SKM-1 (cell line): ENCODE data around the gene GNRH2.
"Not testable (repeated sequence)": the region's sequence is repeated elsewhere in the genome, so short reads cannot be mapped to it uniquely, and the experiment has no call there.

Source experiments
- DNase-seq: peaks from one replicate; lab custom pipeline; 2025; ENCODE audit not compliant: unreplicated experiment; lab: John Stamatoyannopoulos, UW

Gene GNRH2

DNA sequence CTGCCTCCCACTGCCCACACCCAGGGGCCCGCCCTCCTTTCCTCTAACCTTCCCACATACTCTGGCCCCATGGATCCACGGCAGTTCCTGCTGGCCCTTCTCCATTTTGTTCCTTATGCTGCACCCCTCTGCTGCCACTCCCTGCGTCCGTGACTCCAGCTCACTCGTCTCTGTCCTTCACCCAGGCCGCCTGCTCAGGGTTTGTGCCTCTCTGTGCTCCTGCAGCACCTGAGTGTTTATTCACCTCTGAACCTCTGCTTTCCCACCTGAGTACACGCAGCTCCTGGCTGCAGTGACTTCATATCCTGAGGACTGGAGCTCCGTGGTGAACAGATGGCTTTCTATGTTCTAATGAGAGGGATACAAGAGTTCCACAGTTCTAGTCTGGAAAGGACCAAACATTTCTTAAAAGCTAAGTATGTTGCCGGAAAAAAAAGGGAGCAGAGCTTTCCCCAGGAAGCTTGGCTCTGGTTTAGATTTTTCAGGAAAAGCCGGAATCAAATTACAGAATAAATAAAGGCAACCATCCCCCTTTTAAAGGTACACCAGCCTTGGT is 1.5 kb upstream of the GNRH2 start:
- no peak for DNase-seq

GRCh38 chr20:3042625-3043024 is 797 bp upstream of the GNRH2 start:
- DNase-seq, result no peak

- DNase-seq, result no peak
Measured at GRCh38 chr20:3044336-3044965, 1.0 kb downstream of the GNRH2 start.

- DNase-seq, result no peak
Measured at GRCh38 chr20:3045042-3045815, 1.8 kb downstream of the GNRH2 start.

DNA sequence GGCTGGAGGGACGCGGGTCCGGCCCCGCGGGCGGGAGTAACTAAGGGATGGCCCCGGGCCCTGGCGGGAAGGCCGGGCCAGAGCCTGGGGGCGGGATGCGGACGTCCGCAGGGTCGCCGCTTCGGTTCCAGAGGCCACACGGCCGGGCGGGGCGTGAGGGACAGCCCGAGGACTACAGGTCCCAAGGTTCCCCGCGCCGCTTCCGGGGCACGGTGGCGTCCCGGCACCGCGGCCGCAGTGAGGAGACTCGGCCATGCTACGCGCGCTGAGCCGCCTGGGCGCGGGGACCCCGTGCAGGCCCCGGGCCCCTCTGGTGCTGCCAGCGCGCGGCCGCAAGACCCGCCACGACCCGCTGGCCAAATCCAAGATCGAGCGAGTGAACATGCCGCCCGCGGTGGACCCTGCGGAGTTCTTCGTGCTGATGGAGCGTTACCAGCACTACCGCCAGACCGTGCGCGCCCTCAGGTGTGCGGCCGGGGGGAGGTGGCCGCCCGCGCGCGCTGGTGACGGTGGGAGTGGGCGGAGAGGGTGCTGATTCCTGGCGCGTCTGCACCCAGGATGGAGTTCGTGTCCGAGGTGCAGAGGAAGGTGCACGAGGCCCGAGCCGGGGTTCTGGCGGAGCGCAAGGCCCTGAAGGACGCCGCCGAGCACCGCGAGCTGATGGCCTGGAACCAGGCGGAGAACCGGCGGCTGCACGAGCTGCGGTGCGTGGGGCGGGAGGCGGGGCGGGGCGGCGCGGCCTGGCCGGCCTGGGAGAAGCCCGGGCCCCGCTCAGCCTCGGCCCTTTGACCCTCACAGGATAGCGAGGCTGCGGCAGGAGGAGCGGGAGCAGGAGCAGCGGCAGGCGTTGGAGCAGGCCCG is 2.6 kb downstream of the GNRH2 start, which contains the start of gene MRPS26:
MRPS26 (plus strand) TSS at position 237 of the 861 bp plus-strand sequence; CDS start at position 254, 17 bp downstream.
- DNase-seq, result peak; percentile 29

DNA sequence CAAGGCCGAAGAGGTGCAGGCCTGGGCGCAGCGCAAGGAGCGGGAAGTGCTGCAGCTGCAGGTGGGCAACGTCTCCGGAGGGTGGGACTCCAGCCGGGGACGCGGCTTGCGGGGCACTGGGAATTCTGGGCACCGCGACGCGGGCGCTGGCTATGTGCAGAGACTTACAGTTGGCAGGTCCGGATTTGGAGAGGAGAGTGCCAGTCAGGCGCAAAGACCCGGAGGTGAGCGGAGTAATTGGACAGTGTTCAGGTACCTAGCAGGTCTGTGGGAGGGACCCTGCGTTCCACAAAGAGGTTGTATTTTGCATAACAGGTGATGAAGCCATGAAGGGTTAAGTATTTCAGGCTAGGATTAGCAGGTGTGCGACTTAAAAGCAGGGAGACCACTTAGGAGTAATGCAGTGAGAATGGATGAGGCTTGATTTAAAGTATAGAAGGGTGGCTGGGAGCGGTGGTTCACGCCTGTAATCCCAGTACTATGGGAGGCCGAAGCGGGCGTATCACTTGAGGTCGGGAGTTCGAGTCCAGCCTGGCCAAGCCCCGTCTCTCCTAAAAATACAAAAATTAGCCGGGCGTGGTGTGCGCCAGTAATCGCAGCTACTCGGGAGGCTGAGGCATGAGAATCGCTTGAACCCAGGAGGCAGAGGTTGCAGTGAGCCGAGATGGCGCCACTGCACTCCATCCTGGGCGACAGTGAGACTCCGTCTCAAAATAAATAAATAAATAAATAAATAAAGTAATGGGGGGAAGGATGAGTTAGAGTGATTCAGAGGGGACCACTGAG is 3.4 kb downstream of the GNRH2 start:
- no peak for DNase-seq

DNA sequence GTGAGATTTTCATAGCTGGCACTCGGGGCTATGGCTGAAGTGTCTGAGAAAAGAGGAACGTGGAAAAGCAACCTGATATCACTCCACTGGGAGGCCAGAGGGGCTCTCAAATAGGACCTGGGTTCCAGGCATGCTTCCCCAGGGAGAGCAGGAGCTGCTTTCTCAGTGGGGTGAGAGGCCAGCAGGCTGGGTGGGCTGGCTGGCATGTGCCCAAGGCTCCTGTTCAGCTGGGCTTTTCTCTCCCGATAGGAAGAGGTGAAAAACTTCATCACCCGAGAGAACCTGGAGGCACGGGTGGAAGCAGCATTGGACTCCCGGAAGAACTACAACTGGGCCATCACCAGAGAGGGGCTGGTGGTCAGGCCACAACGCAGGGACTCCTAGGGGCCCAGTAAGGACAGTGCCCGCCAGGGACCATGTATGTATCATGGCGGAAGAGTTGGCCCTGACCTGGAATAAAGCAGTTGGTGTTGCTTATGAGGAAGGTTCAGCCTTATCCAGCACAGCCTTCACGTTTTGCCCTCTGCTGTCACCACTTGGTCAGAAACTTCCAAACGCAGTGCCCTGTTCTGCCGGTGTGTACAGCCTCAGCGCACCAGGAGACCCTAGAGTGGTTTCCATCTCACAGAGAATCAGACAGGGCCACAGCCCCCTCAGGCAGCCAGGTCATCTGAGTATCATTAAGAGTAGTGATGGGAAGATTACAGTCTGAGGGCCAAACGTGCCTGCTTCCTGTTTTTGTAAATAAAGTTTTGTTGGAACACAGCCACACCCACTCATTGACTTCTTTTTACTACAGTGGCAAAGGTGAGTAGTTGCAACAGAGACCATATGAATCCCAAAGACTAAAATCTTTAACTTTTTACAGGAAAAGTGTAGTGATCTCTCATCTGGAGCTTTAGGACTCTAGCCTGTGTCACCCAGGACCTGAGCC is 4.3 kb downstream of the GNRH2 start:
- DNase-seq, result no peak

- DNase-seq, result no peak
Measured at GRCh38 chr20:3051385-3052019, 8.1 kb downstream of the GNRH2 start.

GRCh38 chr20:3059489-3059888 is 16.1 kb downstream of the GNRH2 start:
- no peak for DNase-seq

- DNase-seq, result not testable (repeated sequence)
Measured at GRCh38 chr20:3064119-3064518, 20.7 kb downstream of the GNRH2 start.

- DNase-seq, result no peak
Measured at GRCh38 chr20:3067139-3068014, 24.0 kb downstream of the GNRH2 start.

- no peak for DNase-seq
Measured at GRCh38 chr20:3068075-3068474, 24.7 kb downstream of the GNRH2 start.

DNA sequence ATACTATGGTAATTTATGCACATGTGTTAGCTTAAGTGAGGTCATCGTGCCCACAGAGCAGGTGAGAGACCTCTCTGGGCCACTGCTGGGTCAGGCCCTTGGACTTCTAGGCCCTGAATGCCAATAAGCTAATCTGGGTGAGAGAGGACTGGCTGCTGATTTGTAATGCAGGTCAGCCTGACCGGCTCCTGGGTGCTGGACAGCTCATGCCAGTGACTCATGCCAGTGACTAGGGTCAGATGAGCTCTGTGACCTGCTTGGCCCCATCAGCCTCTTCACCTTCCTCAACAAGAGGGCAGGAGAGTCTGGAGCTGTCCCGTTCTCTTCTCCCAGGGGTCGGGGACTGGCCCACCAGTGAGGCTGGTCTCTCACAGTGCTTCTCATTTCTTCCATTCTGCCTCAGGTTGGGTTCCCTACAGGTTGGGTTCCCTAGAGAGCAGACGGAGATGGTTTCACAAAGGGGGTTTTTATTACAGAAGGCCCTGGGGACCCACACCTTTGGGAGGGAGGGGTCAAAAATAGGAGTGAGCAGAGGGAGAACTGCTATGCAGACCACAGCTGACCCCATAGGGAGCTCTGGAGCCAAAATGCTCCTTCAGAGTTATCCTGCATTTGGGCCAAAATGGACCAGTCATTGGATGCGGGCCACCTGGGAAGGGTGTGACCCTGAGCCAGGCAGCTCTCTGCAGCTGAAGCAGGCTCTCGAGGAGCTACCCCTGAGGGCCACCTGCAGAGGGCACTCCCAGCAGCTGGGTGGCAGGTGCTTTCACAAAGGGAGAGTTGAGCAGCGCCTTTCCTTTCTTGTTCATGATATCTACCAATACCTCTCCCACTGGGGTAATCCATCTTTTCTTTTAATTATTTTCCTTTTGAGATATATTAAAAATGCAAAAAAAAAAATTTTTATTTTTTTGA is 25.8 kb downstream of the GNRH2 start:
- no peak for DNase-seq

- DNase-seq, result no peak
Measured at GRCh38 chr20:3070725-3071124, 27.3 kb downstream of the GNRH2 start.

DNA sequence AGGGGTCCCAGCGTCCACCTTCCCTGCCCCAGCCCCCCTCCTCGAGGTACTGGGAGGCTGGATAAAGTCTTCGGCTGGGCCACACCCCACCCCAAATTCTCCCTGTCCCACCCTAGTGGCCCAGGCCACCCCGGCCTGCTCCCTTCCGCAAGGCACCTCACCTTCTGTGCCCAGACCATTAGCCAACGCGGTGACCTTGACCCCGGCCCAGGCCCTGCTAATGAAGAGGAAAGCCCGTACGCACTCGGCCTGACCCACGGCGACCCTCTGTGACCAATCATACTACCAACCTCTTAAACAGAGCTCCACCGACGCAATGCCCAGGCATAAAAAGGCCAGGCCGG is 27.8 kb downstream of the GNRH2 start:
- DNase-seq, result no peak

- DNase-seq, result no peak
Measured at GRCh38 chr20:3071610-3072529, 28.4 kb downstream of the GNRH2 start, which contains the start of gene OXT. OXT (plus strand) TSS chr20:3071620; CDS start chr20:3071656, 36 bp downstream.
